AG08395 (cell line): ENCODE data around the gene EXOC1.
"Not testable (repeated sequence)": the region's sequence is repeated elsewhere in the genome, so short reads cannot be mapped to it uniquely, and the experiment has no call there.

ENCODE experiments used
- DNase-seq: peaks from one replicate; pipeline ENCODE4 v3.0.0; 2012; ENCODE audit warnings: mixed read lengths, low spot score

The EXOC1 gene

GRCh38 chr4:55906323-55906722, 52.9 kb downstream of the EXOC1 start:
- DNase-seq, result no peak

GRCh38 chr4:55906989-55907388, 53.5 kb downstream of the EXOC1 start:
- DNase-seq, result no peak

DNA sequence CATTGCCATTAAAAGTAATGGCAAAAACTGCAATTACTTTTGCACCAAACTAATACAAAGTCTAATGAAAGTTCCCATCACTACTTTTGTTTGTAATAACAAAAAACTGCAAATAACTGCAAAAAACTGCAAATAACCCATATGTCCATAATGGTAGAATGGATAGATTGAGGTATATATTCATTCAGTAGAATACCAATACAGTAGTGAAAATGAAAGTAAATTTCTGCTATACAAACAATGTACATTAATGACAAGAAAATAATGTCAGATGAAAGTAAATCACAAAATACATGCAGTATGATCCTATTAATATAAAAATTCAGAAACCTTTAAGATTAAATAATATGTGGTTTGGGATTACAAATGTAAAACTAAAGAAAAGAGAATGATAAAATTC, 54.0 kb downstream of the EXOC1 start:
- DNase-seq, result no peak

DNA sequence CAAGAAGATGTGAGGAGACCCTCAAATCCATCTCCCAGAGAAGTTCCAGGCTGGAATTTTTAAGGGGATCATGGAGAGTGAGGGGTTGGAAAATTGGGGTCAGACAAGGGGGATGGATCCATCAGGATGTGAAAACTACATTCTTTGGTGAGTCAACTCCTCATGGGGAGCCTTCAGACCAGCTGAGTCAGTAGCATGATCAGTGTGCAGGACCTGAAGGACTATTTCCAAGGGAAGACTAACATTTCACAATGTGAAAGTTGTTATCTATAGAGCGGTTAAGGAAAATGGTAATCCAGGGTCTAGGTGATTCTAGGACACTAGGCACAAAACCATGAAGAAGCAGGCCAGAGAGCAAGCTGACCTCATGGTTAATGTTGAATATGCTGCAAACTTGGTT, 56.7 kb downstream of the EXOC1 start:
- DNase-seq, result peak; percentile 36

DNA sequence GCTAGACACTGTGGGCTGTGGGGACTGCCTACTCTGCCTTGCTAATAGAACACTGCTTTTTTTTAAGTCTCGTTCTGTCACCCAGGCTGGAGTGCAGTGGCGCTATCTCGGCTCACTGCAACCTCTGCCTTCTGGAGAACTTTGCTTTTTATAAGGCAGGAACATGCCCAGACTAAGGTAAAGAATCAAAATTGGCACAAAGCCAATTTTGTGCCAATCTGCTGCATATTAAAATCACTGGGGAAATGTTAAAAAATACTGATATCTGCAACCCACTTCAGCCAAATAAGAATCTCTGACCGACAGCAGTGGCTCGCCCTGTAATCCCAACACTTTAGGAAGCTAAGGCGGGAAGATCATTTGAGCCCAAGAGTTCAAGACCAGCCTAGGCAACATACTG, 58.8 kb downstream of the EXOC1 start:
- no peak for DNase-seq

DNA sequence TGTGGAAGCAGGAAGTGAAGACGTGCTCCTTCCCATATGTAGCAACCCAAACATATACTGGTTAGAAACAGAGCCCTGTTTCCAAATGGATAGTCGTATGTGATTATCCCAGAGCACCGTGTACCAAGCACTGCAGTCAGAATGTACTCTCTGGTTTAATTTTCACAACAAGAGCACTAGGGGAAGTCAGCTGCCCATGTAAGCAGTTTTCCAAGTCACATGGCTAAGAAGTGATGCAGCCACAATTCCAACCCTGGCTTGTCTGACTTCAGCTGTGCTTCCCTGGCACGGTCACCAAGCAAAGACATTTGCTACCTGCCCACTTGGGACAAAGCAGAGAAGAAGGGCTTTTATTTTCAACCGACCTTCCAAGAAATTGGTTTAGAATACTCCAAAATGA, 67.1 kb downstream of the EXOC1 start:
- peak; percentile 22 for DNase-seq

DNA sequence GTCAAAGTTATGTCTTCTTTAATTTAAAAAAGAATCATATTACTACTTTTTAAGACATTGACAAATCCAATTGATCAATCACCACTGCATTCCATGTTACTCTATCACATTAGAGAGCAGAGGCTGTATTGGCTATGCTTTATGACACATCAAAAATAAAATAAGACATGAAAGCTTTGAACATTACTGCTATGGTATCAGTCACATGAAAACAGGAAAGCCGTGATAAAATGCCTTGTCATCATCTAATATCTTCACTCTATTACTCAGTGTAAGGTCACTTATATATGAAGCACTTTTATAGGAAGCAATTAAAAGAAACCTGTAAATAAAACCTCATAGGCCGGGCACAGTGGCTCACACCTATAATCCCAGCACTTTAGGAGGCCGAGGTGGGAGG, 67.6 kb downstream of the EXOC1 start:
- DNase-seq, result no peak

DNA sequence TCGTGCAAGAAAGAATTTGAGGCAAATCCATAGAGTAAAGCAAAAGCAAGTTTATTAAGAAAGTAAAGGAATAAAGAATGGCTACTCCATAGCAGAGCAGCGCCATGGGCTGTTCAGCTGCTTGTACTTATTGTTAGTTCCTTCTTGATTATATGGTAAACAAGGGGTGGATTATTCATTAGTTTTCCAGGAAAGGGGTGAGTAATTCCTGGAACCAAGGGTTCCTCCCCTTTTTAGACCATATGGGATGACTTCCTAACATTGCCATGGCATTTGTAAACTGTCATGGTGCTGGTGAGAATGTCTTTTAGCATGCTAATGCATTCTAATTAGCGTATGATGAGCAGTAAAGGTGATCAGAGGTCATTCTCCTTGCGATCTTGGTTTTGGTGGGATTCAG, 71.8 kb downstream of the EXOC1 start:
- DNase-seq, result no peak

DNA sequence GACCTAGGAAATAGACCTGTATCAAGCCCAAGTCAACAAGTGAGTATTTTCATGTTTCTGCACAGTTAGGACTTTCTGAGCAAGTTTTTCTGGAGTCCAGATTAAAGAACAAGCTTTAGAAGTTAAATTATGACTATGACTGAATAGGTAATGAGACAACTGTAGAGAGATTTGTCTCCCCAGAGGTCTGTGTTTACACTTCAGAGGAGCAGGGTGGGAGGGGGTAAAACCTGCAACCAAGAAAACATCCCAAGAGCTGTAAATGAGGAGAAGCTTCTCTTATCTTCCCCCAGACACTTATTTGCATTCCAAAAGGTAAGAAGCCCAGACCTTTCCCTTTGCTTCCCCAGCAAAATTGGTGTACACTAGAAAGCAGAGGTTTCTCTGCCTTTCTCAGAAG, 73.2 kb downstream of the EXOC1 start:
- no peak for DNase-seq

- DNase-seq, result no peak
Observed at GRCh38 chr4:55927803-55928437, 74.5 kb downstream of the EXOC1 start.

DNA sequence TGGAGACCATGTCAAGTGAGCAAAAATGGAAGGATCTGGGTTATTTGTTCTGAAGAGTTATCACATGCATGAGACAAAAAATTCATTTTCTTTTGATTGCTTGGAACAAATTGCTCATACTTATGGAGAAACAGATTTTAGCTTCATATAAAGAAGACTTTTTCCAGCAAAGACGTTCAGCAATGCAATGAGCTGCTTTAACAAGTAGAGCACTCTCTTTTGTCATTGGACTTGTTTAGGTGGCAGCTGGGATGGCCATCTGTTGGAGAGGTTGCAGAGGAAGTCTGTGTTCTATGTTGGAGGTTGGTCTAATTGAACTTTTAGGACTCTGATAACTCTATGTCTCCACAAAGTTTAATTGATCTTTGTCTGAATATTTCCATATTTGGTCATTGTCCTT, 75.4 kb downstream of the EXOC1 start:
- DNase-seq, result no peak

- DNase-seq, result no peak
Observed at GRCh38 chr4:55931043-55931442, 77.6 kb downstream of the EXOC1 start.

DNA sequence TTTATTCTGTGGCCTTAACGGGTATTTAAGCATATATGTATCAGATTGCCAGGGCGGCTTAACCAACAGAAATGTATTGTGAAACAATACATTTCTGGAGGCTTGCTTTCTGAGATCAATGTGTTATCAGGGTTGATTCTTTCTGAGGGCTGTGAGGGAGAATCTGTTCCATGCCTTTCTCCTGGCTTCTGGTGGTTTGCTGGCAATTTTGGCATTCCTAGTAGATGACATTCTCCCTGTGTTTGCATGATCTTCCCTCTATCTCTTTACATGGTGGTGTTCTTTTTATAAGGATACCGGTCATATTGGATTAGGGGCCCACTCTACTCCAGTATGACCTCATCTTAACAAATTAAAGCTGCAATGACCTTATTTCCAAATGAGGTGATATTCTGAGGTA, 78.4 kb downstream of the EXOC1 start:
- peak; percentile 45 for DNase-seq

GRCh38 chr4:55932511-55932910, 79.1 kb downstream of the EXOC1 start:
- DNase-seq, result no peak

GRCh38 chr4:55933611-55934010, 80.2 kb downstream of the EXOC1 start:
- no peak for DNase-seq

- not testable (repeated sequence) for DNase-seq
Observed at GRCh38 chr4:55935907-55936306, 82.5 kb downstream of the EXOC1 start.

GRCh38 chr4:55938481-55938880, 85.0 kb downstream of the EXOC1 start:
- DNase-seq, result no peak

- DNase-seq, result no peak
Observed at GRCh38 chr4:55939421-55939820, 86.0 kb downstream of the EXOC1 start.

DNA sequence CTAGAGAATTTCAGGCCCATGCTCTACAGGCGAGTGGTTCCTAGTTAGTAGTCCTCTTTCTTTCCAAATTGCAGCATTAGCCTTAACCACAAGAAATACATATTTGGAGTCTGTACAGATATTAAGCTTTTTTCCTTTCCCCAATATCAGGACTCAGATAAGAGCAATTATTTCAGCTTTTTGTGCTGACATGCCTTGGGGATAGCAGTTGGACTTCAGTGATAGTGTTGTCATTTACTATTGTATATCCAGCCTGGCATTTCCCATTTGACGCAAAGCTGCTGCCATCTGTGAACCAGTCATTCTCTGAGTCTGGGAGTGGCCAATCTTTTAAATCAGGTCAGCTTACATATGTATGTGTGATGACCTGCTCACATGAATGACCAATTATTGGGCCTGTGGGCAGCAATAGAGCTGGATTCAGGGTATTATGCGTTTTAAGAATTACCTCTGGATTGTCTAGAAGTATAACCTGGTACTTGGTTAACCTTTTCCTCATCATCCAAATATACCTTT, 88.5 kb downstream of the EXOC1 start:
- no peak for DNase-seq

DNA sequence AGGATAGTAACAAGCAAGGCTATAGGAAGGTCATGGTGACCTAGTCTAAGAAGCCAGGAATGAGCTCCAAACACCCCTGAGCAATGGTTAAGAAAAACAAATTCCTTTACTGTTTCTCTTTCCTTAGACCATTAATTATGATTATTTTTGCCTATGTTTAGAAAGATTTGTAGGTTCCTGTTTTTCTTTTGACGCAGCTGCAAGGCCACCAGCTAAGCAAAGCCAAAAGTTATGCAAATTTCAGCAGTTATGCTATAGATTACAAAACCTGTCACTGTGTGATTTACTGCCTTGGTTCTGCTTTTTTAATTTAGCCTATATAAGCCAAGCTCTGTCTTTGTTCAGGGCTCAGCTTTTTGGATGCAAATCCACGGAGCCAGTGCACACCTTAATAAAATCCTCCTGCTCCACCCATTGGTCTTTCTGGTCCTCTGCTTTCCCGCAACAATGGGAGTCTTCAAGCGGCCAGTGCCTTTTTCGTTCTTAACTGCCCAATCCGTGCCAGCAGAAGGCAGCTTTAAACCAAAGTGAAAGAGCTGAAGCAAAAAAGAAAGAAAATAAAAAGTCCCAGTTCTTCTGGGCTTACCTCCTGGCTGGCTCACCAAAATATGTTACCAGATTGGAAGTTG, 93.9 kb downstream of the EXOC1 start:
- DNase-seq, result no peak

- DNase-seq, result peak; percentile 67
Observed at GRCh38 chr4:55947912-55948725, 94.7 kb downstream of the EXOC1 start.

- DNase-seq, result peak; percentile 96
Observed at GRCh38 chr4:55948726-55949481, 95.5 kb downstream of the EXOC1 start, which contains the start of gene CEP135. Gene CEP135, plus strand, starts transcription at chr4:55948945. Its CDS starts 3,186 bp downstream, at chr4:55952131.
